Psoas muscle (tissue), 8 donors: Measurements from ENCODE around the gene SMARCA4. TPM values are rescaled to one million over a fixed set of nuclear protein-coding genes. Genes with fewer than 3 reads are reported as not detected.
"Not testable (repeated sequence)": the region's sequence is repeated elsewhere in the genome, so short reads cannot be mapped to it uniquely, and the experiment has no call there.

Experiments used
- ATAC-seq, 4 donors: fragments of 200-7000 bp; cut with Tn5 transposase; one replicate each; pipeline ENCODE4 v1.9.1; 2020; ENCODE audit warnings: moderate library complexity in 3 of 4, mild to moderate bottlenecking in 2 of 4
- DNase-seq, 2 donors: peaks; one replicate each; pipeline ENCODE4 v3.0.0-alpha.2; 2020
- H3K27ac ChIP-seq: fragments of 200-600 bp; one replicate; pipeline ENCODE4 v1.8.0; 2022
- H3K27me3 ChIP-seq, 3 donors: fragments of 200-600 bp in 1 of 3; one replicate each; pipeline versions ENCODE4 v1.6.1 to v1.8.0; 2013 to 2022; ENCODE audit warnings: low read length in 2 of 3, mild to moderate bottlenecking in 2 of 3, moderate library complexity in 1 of 3; ENCODE audit not compliant: insufficient read depth in 3 of 3
- H3K36me3 ChIP-seq, 2 donors: fragments of 200-600 bp in 1 of 2; one replicate each; pipeline versions ENCODE4 v1.6.1 to v1.8.0; 2013 to 2022; ENCODE audit warnings: low read depth in 1 of 2, mild to moderate bottlenecking in 1 of 2, moderate library complexity in 1 of 2; ENCODE audit not compliant: insufficient read depth in 1 of 2
- H3K4me1 ChIP-seq: fragments of 200-600 bp; one replicate; pipeline ENCODE4 v1.8.0; 2022
- H3K4me3 ChIP-seq: fragments of 200-600 bp; one replicate; pipeline ENCODE4 v1.8.0; 2022; ENCODE audit warnings: mild to moderate bottlenecking
- H3K9me3 ChIP-seq: fragments of 200-600 bp; one replicate; pipeline ENCODE4 v1.8.0; 2022
- WGBS, 3 donors: extraction: QIAGEN DNeasy Blood & Tissue Kit; methylation state at CpG; one replicate each; pipeline versions ENCODE4 v1.1.6 to v1.1.7; 2013; 5-methylcytosine and 5-hydroxymethylcytosine counted together
- intact Hi-C, 2 donors: fragments of 100-400 bp; cut with DNase I; formaldehyde crosslinking; loops; one replicate each; pipeline versions ENCODE4 v1.11.0 to v1.14.2; 2022
- polyA plus RNA-seq, 3 donors: library from polyadenylated mRNA; stranded (reverse); fragments of 200-250 nt; gene quantifications; one replicate each; pipeline ENCODE4 v1.2.3, GENCODE V29; 2013
- total RNA-seq, 4 donors: library from RNA; stranded (reverse); fragmentation: NEBNext Ultra II Directional in 2 of 4; extraction: Animal tissue kit (Norgen Biotek cat#: 25700) in 2 of 4; gene quantifications; one replicate each; pipeline versions ENCODE4 v1.2.1 to v1.2.4, GENCODE V29; 2021 to 2023
- TF ChIP-seq, protein P1 (sequence below): fragments of 200-600 bp; IDR thresholded peaks from one replicate; pipeline ENCODE4 v1.8.0; 2022; ENCODE audit warnings: antibody characterized with exemption
- donor health status: healthy with polysubstance abuse.
- donor health status: DM: no; HTN: no; CAD: no; lungs with moderate emphysema.
- donor health status: Bipolar disorder and iron deficiency.
- donor health status: healthy.
- donor health status: DM: yes; HTN: yes; CAD: no.
- donor health status: DM: no; HTN: no; CAD: no.
- donor health status: DM: no; HTN: no; CAD: no.
- donor health status: DM: yes; HTN: yes; CAD: no.

The SMARCA4 gene
- total and polyA plus RNA-seq, 7 donors, result 34.8 to 124 (median 51.9) TPM

GRCh38 chr19:10928563-10929401 lies 32.0 kb upstream of the SMARCA4 start, which contains the start of the genes TIMM29 and YIPF2:
TSS of gene TIMM29 (plus strand) at chr19:10928811. CDS start at chr19:10928823, 12 bp downstream.
TSS of gene YIPF2 (minus strand) at chr19:10928639. CDS start at chr19:10928410, 229 bp downstream.
- intact Hi-C loops, result loop anchor here in 1 of 2 donors (5.0 kb wide), 1 partner anchor 51 kb away; no protein-coding TSS in a partner anchor
- peak; percentile 91 to 94 (median 92) for ATAC-seq
- DNase-seq, result peak; percentile 97 to 98

DNA sequence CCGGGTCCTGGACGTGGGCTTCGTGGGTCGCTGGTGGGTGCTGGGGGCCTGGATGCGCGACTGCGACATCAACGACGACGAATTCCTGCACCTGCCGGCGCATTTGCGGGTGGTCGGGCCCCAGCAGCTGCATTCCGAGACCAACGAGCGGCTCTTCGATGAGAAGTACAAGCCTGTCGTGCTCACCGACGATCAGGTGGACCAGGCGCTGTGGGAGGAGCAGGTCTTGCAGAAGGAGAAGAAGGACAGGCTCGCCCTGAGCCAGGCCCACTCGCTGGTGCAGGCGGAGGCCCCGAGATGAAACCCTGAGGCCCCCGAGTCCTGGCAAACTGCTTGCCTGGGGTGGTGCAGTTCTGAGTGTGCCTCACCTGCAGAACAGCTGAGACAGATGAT lies 31.4 kb upstream of the SMARCA4 start:
- Histone ChIP-seq H3K27ac (peak overlapping the region; percentile 84), H3K36me3 (peaks cover 0 to 34% of the 10 kb centered on the region in 2 donors), H3K4me1 (peaks cover 26% of the 10 kb centered on the region), H3K27me3 (no peaks in the 10 kb centered on the region), H3K4me3 (peak overlapping the region; percentile 99), H3K9me3 (no peaks in the 10 kb centered on the region)
- ATAC-seq (no peak), DNase-seq (no peak)
- TF ChIP-seq, protein P1, sequence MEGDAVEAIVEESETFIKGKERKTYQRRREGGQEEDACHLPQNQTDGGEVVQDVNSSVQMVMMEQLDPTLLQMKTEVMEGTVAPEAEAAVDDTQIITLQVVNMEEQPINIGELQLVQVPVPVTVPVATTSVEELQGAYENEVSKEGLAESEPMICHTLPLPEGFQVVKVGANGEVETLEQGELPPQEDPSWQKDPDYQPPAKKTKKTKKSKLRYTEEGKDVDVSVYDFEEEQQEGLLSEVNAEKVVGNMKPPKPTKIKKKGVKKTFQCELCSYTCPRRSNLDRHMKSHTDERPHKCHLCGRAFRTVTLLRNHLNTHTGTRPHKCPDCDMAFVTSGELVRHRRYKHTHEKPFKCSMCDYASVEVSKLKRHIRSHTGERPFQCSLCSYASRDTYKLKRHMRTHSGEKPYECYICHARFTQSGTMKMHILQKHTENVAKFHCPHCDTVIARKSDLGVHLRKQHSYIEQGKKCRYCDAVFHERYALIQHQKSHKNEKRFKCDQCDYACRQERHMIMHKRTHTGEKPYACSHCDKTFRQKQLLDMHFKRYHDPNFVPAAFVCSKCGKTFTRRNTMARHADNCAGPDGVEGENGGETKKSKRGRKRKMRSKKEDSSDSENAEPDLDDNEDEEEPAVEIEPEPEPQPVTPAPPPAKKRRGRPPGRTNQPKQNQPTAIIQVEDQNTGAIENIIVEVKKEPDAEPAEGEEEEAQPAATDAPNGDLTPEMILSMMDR, result no peak
- intact Hi-C loops, result loop anchor here in 1 of 2 donors (5.0 kb wide), 1 partner anchor 52 kb away; no protein-coding TSS in a partner anchor
- 6 to 9% (median 8%) methylated on average over 27 of the region's 27 CpGs for WGBS, 3 donors

More at GRCh38 chr19:10928563-10929401, 32.0 kb upstream of the SMARCA4 start, which contains the start of the genes TIMM29 and YIPF2:
- H3K4me3 ChIP-seq, result peak within 1 kb of the TSS; percentile 99
- TF ChIP-seq, protein P1, result no peak
- H3K27me3 ChIP-seq, result no peaks in the 10 kb centered on the region
- H3K36me3 ChIP-seq, result peaks cover 2 to 39% of the 10 kb centered on the region in 2 donors
- no peaks in the 10 kb centered on the region for H3K9me3 ChIP-seq
- 1% methylated on average over 54 to 96 of the region's 96 CpGs for WGBS, 3 donors
- peaks cover 26% of the 10 kb centered on the region for H3K4me1 ChIP-seq
- H3K27ac ChIP-seq, result peak within 1 kb of the TSS; percentile 84

- TF ChIP-seq, protein P1, result no peak
- 85 to 92% (median 89%) methylated on average over 9 of the region's 9 CpGs for WGBS, 3 donors
- DNase-seq, result no peak
- peaks cover 5% of the 10 kb centered on the region for H3K4me1 ChIP-seq
- H3K36me3 ChIP-seq, result peaks cover 0 to 24% of the 10 kb centered on the region in 2 donors
- H3K4me3 ChIP-seq, result no peak overlapping the region
- no peaks in the 10 kb centered on the region for H3K27me3 ChIP-seq
- no peaks in the 10 kb centered on the region for H3K9me3 ChIP-seq
- no peak overlapping the region for H3K27ac ChIP-seq
- intact Hi-C loops, result loop anchor here (5.0 to 10.0 kb wide), 3 partner anchors 102 to 199 kb away; no protein-coding TSS in a partner anchor
- ATAC-seq, result no peak
Measured at GRCh38 chr19:10935371-10936059, 25.3 kb upstream of the SMARCA4 start.

- WGBS, 3 donors, result 2 to 5% (median 4%) methylated on average over 11 of the region's 11 CpGs
- no peak for DNase-seq
- intact Hi-C loops, result loop anchor here (5.0 to 10.0 kb wide), 3 partner anchors 101 to 198 kb away; no protein-coding TSS in a partner anchor
Measured at GRCh38 chr19:10936661-10937084, 24.2 kb upstream of the SMARCA4 start.

GRCh38 chr19:10941649-10942048 lies 19.2 kb upstream of the SMARCA4 start:
- not testable (repeated sequence) for H3K36me3 ChIP-seq, ATAC-seq, H3K4me1 ChIP-seq, H3K4me3 ChIP-seq, H3K9me3 ChIP-seq, H3K27me3 ChIP-seq, H3K27ac ChIP-seq, DNase-seq
- 79 to 83% (median 82%) methylated on average over 12 to 14 of the region's 14 CpGs for WGBS, 3 donors
- intact Hi-C loops, result loop anchor here in 1 of 2 donors (10.0 kb wide), 1 partner anchor 73 kb away; no protein-coding TSS in a partner anchor

More at GRCh38 chr19:10936661-10937084, 24.2 kb upstream of the SMARCA4 start:
- H3K4me1 ChIP-seq, result peaks cover 4% of the 10 kb centered on the region
- no peak overlapping the region for H3K27ac ChIP-seq
- H3K36me3 ChIP-seq, result peaks cover 0 to 16% of the 10 kb centered on the region in 2 donors
- no peak overlapping the region for H3K4me3 ChIP-seq
- H3K9me3 ChIP-seq, result no peaks in the 10 kb centered on the region
- H3K27me3 ChIP-seq, result no peaks in the 10 kb centered on the region
- peak; percentile 78 to 88 (median 84) for ATAC-seq
- TF ChIP-seq, protein P1, result peak; percentile 62

GRCh38 chr19:10943412-10943811 lies 17.4 kb upstream of the SMARCA4 start:
- DNase-seq, H3K4me3 ChIP-seq, ATAC-seq, H3K9me3 ChIP-seq, H3K36me3 ChIP-seq, H3K27me3 ChIP-seq, H3K27ac ChIP-seq, H3K4me1 ChIP-seq: not testable (repeated sequence)
- 85 to 96% (median 88%) methylated on average over 4 of the region's 4 CpGs for WGBS, 3 donors
- intact Hi-C loops, result loop anchor here in 1 of 2 donors (10.0 kb wide), 1 partner anchor 71 kb away; no protein-coding TSS in a partner anchor
